Amniotic epithelial cell (primary cell): ENCODE results near the gene C6orf163.

Source experiments
- DNase-seq: peaks from one replicate; pipeline ENCODE4 v3.0.0-alpha.2; 2010; ENCODE audit warnings: low read depth

Gene C6orf163

DNA sequence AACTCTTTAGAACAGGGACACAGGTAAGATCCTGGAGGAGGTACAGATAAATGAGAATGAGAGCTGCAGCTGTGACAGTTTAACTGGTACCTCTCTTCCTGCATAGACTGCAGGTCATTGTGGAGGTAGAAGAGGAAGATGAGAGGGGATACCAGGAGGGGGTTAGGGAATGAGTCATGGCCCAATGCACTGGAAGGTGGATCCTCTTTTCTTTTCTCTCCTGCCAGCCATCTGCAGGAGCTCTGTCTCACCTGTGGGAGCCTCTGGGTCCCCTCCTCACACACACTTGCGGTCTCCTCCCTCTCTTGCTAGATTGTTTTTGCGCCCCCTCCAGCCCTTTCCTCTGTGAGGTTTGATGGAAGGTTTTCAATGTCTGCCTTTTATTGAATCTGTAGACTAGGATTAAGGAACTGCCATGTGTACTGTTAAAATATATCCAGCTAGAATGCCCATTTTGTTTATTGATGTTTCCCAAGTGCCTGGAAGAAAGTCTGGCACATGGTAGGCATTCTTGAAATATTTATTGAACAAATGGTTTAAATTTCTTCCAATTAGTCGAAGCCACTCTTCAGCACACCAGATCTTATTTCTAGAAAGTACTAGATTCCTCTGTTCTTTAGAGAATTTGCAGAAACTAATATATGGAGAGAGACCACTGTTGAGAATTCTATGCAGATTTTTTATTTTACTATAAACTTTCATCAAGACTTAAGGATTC lies 13.0 kb downstream of the C6orf163 start:
- DNase-seq, result no peak

GRCh38 chr6:87364602-87365252 lies 20.1 kb downstream of the C6orf163 start:
- DNase-seq, result no peak

- DNase-seq, result peak; percentile 65
These were observed 21.6 kb downstream of the C6orf163 start for GRCh38 chr6:87366072-87366827.

- DNase-seq, result peak; percentile 13
These were observed 22.3 kb downstream of the C6orf163 start for GRCh38 chr6:87366899-87367298.

GRCh38 chr6:87373377-87373776 lies 28.8 kb downstream of the C6orf163 start:
- DNase-seq, result no peak

DNA sequence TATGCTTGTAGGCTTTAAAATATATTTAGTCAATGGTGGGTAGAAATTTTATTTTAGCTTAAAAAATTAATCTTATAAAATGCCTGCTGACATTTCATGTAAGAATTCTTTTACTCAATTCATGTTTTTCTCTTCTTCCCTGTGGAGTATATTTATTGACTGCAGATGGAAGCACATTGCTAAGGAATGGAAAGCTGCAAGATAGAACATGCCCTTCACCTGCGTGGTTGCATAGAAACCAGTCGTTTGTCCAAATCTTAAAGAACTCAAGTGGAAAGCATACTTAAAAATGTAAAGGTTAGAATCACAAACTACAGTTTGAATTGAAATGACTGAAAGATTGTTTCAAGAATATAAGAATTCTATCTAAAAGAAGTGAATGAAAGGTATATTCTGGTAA lies 30.7 kb downstream of the C6orf163 start:
- DNase-seq, result no peak

GRCh38 chr6:87376643-87377042 lies 32.0 kb downstream of the C6orf163 start:
- no peak for DNase-seq

DNA sequence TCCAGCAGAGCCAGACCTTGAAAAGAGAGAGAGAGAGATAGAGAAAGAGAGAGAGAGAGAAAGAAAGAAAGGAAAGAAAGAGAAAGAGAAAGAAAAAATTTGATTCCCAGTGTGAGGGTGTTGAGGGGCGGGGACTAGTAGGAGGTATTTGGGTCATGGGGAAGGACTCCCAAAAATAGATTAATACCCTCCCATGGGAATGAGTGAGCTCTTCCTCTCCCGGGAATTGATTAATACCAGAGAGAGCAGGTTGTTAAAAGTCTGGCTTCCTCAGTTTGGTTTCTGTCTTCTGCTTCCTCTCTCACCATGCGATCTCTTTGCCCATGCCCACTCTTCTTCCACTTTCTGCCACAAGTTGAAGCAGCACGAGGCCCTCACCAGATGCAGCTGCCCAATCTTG lies 34.3 kb downstream of the C6orf163 start:
- DNase-seq, result no peak

DNA sequence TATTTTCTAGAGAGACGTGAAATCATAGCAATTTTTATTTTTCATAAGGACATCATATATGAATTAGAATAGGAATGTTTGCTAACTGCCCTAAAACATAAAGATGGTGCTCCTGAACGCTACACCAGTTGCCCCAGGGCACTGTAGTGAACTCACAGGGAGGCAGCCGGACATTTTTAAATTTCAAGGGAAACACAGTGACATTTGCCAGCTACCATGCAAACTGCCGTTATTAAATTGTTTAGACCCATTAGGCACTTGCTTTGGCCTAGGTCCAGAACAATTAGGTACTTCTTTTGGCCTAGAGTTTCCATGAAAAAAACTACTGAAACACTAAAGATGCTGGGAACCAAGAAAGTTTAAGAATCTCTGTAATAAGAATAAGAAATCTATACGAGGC lies 38.2 kb downstream of the C6orf163 start:
- DNase-seq, result no peak

DNA sequence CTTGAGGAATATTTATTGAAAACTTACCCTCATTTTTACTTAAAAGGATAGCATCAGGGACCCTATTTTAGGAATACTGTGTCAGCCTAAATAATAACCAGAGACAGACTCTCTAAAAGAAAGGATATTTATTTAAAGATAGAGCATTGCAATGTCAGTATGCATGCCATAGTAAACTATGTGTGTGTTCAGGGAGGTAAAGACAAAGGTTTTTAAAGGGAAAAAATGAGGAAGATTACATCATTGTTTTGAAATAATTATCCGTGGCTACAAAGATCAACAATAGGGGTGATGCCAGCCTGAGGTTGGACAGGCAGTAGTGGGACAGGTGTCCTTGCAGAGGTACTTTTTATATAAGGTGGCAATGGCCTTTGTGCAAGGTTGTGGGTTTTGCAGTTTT lies 39.4 kb downstream of the C6orf163 start:
- no peak for DNase-seq

GRCh38 chr6:87384449-87384848 lies 39.8 kb downstream of the C6orf163 start:
- DNase-seq, result no peak

- DNase-seq, result peak; percentile 30
These were observed 46.7 kb downstream of the C6orf163 start for GRCh38 chr6:87391334-87391733.

DNA sequence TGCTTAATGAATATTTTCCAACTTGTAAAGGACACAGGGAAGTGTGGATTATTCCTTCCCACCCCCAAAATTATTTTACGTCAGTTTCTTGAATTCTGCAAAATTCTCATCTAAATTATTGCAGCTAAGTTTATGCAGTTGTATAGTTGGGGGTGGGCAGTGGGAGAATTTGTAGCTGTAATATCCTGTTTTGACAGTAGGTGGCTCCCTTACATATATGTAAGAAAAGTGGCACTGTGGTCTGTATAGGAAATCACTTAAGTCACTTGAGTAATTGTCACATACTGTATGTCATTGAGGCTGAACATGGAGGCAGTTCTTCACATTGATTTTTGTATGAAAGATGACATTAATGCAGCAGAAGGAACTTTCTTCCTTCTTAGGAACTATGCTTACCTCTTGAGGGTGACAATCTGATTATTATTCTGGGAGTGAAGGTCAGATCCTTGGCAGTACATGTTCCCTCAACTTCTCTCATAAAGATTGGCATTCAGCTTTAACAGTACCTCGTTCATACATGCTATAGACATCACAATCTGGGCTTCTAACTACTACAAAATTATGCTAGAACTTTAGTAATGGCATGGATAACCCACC lies 48.5 kb downstream of the C6orf163 start:
- DNase-seq, result peak; percentile 61

DNA sequence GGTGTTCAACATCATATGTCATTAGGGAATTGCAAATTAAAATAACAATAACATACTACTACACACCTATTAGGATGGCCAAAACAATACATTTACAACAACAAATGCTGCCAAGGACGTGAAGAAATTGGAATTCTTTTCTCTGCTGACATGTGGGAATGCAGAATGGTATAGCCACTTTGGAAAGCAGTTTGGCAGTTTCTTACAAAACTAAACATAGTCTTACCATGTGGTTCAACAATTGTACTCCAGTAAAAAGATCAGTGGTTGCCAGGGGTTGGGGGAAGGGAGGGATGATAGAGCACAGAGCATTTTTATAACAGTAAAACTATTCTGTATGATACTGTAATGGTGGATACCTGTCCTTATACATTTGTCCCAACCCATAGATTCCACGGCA lies 50.8 kb downstream of the C6orf163 start:
- DNase-seq, result no peak

- no peak for DNase-seq
These were observed 52.2 kb downstream of the C6orf163 start for GRCh38 chr6:87396595-87397392.

- no peak for DNase-seq
These were observed 53.0 kb downstream of the C6orf163 start for GRCh38 chr6:87397656-87398055.

DNA sequence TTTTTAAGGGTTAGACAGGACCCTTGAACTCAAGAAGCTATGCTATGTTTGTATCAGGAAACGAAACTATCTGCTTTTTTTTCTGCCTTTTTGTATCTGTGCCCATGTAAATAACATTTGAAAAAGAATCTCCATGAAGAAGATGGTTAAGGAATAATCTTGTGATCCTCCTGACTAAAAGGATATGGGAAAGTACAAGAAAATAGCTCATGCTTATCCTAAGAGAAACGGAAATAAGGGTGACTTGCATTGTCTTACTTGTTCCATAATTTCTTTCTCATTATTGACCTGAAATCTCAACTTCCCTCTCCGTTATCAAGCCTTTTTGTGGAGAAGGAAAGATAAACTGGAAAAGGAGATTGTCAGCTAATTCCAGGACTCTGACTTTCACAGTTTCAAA lies 57.2 kb downstream of the C6orf163 start:
- no peak for DNase-seq

- DNase-seq, result peak; percentile 40
These were observed 62.9 kb downstream of the C6orf163 start for GRCh38 chr6:87407561-87407900.

DNA sequence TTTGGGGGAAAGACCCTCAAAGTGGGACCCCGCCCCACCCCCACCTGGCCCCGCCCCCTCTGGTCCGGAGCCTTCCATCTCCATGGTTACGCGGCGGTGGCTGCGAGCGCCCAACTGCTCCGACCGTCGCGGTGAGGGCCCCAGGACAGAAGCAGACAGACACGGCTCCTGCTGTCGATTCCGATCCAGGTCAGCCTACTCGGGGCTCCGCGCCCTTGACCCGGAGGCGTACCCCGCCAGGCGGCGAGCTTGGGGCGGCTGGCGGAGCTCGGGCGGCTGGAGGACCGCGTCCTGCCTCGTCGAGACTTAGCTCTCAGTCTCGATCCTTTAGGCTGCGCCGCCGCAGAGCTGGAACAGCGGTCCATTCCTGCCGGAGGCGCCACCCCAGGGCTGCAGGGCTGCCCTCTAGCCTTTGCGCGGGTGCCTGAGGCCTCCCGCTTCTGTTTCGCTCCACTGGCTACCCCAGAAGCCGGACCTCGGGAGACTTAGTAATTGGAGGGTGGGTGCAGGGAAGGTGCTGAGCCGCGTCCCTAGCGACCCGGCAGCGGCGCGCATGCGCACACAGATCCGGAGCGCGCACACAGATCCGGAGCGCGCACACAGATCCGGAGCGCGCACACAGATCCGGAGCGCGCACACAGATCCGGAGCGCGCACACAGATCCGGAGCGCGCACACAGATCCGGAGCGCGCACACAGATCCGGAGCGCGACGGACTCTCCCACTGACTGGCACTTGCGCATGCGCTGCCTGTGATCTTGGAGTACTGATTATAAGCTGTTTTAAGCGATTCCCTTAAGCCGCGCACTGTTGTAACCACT lies 63.5 kb downstream of the C6orf163 start, which contains the start of gene CFAP206:
TSS of gene CFAP206 (plus strand) at position 72 of the 820 bp plus-strand sequence. CDS start 1,868 bp downstream, outside the sequence.
- peak; percentile 80 for DNase-seq

- DNase-seq, result no peak
These were observed 64.1 kb downstream of the C6orf163 start for GRCh38 chr6:87408721-87409155.
